ENCODE data around the gene RAF1. TPM values are rescaled to one million over a fixed set of nuclear protein-coding genes. Genes with fewer than 3 reads are reported as not detected.
A peak's percentile ranks its signal among the peaks of the same experiment; 100 is the strongest.
"Not testable (repeated sequence)": the region's sequence is repeated elsewhere in the genome, so short reads cannot be mapped to it uniquely, and the experiment has no call there.

Gene RAF1
- total RNA-seq, result 216 TPM

DNA sequence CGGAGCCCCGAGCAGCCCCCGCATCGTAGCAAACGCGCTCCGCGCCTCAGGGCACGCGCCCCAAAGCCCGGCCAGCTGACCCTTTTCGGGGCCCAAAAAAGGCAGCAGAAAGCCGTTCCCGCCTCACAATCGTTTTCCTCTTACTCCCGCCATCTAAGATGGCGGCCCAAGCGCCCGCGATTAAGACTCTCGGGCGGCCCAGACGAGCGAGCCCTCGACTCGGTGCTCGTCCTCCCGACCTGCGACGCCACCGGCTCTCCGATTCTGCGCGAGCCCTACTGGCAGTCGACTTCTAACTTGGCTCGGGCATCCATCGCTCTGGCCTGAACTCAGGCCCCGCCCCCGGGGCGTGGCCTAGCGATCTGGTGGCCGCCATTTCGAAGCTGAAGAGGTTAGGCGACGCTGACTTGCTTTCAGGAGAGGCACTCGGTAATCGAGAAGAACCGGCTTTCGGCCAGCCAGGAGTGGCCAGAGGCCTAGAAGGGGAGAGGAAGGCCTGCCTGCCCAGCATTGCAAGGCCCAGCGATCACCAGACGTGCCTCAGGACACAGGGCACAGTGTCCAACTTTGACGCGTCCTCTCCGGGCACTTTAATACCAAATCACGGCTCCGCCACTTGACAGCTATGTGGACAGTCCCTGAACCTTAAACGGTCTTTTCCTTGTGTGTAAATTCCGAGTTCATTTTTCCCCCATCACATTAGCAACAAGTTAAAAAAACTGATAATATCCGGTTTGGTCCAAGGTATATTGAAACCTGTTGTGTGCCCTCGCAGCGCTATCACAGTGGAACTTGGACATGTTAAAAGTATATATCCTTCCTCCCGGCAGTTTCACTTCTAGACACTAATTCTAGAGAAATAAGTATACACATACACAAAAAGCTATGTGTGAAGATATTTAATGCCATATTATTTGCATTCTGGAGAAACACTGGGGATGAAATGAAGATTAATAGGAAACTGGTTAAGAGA is at the start of gene RAF1:
Gene RAF1, minus strand, starts transcription at position 182 of the 973 bp plus-strand sequence. CDS start 45,396 bp downstream, outside the sequence.
- DNase-seq, result peak; percentile 98

DNA sequence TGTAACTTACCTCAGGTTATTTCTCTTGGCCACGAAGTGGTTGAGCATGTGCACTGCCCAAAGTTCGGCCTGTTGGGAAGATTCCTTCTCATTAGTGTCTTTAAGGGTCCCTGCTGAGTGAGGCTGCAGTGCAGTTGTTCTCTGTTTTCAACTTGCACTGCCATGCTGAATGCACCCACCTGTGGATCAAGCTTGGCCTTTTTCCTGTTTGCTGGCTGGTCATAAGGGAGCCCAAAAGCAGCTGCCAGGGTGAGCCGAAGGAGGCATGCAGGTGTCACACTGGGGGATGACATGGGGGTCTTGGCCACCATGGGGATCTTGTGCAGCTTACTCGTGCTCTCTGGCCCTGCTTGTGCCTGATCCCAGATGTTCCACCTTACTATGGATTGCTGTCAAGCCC is 46.1 kb upstream of the RAF1 start:
- no peak for DNase-seq

DNA sequence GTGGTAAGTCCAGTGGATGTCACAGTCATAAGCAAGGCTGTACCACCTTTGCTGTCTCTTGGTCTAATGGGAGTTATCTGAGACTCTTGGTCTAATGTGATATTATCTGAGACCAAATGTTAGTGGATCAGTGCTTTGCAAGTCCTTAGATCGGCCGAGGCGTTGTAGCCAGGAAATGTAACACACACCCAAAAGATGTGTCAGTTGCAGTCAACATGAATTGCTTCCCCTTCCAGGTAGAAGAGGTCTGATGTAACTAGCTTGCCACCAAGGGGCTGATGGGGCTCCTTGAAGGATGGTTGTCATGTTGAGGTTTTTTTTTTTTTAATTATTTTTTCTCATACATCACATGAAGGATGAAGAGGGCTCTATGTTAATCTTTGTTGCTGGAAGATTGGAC is 45.4 kb upstream of the RAF1 start:
- DNase-seq, result no peak

DNA sequence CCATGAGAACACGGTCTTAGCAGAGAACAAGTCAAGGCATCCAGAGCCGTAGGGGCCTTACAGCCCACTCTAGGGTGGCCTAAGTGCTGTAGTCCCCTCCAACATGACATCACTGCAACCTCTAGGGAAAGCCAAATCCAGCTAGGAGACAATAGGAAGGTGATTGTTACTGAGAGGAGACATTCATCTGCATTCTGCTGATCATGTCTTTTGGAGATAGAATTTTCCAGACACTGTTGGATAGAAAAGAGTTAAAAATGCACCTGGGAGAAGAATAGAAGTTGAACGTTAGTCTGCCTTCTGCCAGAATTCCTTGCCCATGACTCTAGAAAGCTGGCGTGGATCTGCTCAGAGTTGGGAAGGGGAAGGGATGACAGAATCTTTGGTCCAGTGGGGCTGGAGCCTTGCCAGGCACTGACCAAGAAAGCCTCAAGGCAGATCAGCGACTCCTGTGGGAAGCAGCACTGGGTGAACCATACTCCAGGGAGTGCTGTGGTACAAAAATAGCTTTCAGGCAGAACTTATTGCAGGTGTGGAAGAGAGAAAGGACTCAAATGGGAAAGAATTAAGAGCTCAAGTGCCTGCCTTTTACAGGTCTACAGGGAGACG is 44.8 kb upstream of the RAF1 start:
- no peak for DNase-seq

DNA sequence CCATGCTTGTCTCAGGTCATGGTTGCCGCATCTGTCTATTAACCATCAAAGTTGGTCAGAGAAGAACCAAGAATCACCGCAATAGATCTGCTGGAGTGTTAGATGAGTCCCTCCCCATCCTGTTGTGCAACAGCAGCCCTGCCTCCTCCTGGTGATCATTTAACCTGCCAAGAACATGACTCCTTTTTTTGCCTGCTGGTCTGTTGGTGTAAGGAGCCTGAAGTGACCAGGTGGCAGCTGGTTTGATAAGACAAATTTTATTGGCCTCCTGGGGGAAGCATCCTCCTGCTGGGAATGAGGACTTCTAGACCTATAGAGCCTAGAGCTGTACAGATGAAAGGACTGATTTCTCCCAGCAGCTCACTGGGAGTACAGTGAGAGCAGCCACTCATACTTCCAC is 43.5 kb upstream of the RAF1 start:
- no peak for DNase-seq

DNA sequence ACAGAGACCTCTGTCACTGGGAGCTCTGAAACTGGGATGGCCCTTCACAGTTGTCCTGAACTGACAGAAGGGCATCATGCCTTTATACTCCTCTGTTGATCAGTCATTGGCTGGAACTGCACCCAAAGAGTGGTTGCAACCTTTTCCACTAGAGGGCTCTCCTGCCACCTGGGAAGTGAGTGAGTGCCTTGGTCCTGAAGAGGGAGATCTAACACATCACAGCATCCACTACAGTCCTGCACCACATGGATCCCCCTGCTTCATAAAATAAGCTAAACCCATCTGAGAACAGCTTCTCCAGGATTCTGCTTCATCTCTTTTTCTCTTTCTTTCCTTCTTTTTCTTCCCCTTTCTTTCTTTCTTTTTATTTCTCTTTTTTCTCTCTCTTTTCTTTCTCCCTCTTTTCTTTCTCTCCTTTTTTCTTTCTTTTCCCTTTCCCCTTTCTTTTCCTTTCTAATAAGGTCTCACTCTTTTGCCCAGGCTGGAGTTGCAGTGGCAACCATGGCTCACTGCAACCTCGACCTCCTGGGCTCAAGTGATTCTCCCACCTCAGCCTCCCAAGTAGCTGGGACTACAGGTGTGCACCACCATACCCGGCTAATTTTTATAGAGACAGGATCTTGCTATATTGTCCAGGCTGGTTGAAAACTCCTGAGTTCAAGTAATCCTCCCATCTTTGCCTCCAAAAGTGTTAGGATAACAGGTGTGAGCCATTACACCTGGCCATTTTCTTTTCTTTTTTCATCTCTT is 42.8 kb upstream of the RAF1 start:
- no peak for DNase-seq

DNA sequence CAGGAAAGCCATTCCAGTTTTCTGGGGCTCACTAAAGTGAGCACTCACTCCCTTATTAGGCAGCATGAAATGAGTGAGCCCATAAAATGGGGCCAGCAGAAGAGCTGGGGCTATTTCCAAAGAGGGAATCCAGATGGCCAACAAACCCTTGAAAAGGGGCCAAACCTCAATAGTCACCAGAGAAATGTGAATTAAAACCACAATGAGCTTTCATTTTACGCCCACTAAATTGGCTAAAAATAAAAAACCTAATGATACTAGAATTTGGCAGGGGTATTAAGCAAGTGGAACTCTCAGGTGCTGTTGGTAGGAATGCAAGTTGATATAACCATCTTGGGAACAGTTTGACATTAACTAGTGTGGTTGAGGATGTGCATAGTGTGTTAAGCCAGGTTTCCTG is 42.1 kb upstream of the RAF1 start:
- no peak for DNase-seq

DNA sequence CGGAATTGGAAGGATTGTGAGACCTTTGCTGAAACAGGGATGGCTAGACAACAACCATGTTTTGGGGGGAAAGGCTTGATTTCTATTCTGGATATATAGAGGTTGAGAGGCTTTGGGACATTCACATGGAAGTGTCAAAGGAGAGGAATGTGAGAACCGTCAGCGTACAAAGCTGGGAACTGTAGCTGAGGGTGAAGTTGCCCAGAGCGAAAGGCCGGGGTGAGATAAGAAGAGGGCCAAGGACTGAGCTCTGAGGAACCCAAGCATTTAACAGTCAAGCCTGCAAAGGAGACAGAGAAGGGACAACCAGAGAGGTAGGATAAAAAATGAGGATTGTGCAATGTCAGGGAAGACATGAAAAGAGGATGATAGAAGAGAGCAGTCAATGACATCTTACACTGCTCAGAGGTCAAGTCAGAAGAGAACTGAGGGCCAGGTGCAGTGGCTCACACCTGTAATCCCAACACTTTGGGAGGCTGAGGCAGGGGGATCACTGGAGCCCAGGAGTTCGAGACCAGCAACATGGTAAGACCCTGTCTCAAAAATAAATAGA is 41.5 kb upstream of the RAF1 start:
- no peak for DNase-seq

DNA sequence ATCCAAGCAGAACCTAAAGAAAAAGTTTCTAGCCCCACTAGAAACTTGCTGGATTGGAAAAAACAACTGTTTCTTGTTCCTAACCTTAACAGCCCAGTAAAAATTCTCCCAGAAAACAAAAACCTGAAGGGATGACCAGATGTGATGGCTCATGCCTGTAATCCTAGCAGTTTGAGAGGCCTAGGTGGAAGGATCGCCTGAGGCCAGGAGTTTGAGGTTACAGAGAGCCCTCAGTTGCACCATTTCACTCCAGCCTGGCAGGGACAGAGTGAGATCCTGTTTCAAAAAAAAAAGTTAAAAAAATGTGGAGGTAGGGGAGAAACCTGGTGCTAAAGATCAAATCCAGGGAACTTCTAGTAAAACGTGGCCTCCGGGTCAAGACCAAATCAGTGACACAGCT is 38.6 kb upstream of the RAF1 start:
- no peak for DNase-seq

DNA sequence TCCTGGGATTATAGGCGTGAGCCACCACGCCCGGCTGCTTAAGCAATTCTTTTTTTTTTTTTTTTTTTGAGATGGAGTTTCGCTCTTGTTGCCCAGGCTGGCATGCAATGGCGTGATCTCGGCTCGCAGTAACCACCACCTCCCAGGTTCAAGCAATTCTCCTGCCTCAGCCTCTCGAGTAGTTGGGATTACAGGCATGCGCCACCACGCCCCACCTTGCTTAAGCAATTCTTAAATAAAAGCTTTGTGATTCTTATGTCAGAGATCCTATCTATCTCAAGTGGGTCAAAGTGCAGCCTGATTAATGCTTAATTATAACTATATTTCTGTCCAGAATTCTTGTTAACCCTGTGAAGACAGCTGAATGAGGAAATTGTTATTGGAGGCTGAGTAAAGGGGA is 37.7 kb upstream of the RAF1 start:
- not testable (repeated sequence) for DNase-seq

DNA sequence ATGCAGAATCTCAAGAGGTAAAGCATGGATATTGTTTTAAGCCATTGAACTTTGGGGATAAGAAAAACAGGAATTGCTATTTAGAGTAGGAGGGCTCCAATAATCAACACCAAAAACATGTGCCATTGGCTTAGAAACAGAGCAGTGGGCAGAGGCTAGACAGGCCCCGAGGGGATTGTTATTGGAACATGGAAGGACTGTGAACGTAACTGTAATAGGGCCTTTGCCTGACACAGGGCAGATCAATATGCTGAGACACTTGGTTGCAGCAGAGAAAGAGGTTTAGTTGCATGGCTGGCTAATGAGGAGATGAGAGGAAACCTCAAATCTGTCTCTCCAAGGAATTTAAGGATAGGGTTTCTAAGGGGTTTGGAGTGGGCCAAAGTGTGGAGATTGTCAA is 36.9 kb upstream of the RAF1 start:
- DNase-seq, result no peak

DNA sequence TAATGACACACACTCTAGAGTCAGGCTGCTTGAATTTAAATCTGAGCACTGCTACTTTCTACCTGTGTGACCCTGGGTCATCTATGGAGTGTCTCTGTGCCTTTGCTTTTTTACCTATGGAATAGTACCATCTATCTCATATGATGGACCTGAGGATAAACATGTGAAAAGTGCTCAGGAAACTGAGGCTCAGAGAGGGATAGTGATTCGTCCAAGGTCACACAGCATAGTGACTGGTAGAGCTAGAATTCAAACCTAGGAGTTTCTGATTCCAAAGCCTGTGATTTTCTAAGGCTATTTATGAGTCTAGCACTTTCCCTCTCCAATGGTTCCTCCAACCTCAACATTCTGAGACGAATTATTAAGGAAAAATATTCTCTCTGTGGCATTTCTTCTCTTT is 32.0 kb upstream of the RAF1 start:
- no peak for DNase-seq

DNA sequence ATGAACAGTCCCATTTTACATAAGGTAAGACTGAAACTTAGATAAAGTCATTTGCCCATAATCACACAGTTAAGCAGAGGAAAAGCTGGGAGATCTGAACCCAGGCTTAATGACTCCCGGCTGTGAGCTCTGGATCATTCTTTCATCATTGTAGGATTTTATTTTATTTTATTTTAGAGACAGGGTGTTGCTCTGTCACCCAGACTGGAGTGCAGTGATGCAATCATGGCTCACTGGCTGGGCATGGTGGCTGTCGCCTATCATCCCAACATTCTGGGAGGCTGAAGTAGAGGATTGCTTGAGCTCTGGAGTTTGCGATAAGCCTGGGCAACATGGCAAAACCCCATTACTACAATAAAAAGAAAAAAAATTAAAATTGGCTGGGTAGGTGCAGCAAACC is 31.2 kb upstream of the RAF1 start:
- no peak for DNase-seq

DNA sequence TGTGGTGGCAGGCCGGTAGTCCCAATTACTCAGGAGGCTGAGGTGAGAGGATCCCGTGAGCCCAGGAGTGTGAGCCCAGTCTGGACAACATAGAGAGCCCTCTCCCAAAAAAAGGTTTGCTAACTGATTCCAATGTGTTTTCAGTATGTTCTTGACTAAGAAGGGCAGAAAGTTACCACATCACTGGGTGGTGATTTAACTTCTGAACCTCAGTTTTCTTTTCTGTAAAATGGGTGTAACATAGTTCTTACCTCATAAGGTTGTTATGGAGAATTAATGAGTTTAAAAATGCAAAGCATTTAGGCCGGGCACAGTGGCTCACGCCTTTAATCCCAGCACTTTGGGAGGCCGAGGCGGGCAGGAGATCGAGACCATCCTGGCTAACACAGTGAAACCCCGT is 28.5 kb upstream of the RAF1 start:
- no peak for DNase-seq

DNA sequence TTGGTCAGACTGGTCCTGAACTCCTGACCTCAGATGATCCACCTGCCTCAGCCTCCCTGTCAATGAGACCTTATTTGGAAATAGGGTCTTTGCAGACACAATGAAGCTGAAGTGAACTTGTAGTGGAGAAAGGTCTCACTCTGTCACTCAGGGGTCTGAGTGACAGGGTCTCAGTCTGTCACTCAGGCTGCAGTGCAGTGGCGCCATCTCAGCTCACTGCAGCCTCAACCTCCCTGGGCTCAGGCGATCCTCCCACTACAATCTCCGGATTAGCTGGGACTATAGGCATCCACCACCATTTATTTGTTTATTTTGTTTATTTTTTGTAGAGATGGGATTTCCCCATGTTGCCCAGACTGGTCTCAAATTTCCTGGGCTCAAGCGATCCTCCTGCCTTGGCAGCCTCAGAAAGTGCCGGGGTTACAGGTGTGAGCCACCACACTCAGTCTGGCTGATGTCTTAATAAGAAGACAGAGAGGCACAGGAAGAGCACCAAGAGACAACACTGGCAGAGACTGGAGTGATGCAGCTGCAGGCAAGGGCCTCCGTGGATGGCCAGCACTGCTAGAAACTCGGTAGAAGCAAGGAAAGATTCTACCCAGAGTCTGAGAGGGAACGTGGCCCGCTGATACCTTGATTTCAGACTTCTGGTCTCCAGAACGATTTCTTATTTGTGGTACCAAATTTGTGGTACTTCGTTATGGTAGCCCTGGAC is 26.2 kb upstream of the RAF1 start:
- no peak for DNase-seq

DNA sequence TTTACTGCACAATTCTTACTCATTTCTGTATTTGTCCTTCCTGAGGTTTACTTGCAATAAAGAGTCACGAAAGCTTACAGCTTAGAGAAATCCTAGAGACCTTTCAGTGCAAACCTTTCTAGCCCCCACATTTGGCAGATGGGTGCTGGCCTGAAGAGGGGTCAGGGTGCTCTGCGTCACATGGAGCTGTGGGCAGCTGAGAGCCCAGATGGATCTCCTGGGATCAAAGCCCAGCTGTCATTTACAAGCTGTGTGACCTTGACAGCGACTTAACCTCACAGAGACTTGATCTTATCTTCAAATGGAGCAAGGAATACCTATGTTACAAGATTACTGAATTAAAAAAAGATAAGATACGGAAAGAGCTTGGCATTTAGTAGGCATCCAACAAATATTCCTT is 24.0 kb upstream of the RAF1 start:
- no peak for DNase-seq

DNA sequence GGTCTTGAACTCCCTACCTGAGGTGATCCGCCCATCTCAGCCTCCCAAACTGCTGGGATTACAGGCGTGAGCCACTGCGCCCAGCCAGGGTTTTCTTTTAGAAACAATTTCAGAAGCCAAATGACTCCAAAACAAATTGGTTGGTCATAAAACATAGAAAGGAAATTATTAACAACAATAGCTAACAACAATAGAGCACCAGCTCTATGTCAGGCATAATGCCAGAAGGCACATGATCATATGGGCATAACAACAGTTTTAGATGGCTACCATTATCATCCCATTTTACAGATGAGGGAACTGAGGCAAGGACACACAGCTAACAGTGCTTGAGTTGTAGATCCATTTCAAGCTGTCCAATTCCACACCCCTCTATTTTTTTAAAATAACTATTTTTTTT is 22.2 kb upstream of the RAF1 start:
- no peak for DNase-seq

DNA sequence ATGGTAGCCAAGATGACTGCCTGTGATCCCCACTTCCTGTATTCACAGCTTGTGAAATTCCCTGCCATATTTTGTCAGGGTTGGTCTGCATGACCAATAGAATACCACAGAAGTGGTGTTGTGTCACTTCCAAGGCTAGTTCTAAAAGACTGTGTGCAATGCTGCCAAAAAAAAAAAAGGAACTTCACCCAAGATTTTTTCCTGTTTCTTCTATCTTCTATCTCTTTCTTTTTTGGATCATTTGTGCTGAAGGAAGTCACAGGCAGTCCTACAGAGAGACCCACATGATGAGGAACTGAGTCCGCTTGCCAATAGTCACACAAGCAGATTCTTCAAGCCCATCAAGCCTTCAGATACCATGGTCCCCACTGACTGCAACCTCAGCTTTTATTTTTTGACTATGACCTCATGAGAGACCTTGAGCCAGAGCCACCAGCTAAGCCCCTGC is 18.1 kb upstream of the RAF1 start:
- no peak for DNase-seq

DNA sequence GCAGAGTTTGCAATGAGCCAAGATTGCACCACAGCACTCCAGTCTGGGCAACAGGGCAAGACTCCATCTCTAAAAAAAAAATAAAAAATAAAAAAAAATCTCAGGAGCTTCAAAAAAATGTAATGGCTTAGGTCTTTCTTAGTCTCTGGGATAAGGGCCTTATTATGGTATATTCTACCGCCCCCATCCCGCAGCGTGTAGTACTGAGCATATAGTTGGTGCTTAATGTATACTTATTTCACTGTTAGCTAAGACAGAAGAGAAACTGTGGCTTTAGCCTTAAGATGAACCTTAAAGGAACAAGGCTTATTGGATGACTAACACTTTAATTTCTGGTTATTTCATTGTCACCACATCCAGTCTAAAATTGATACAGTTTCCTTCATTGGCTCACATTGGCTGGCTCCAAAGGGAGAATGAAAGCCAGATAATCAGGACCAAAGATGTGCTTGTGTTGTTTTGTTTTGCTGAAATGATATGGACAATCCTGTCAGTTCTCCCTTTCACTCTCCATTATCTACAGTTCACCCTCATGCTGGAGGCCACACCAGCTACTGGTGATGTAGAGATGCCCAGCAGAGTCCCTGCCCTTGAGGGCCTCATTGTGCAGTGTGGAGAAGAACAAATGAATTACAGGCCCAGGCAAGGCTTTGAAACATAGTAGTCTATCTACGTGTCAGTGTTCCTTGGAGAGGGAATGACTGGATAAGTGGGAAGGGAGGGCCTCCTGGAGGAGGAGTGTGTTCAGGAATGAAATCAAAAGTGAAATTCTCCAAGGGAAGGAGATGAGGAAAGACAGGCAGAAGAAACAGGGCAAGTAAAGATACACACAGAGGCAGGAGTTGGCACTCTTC is 17.4 kb upstream of the RAF1 start:
- no peak for DNase-seq

DNA sequence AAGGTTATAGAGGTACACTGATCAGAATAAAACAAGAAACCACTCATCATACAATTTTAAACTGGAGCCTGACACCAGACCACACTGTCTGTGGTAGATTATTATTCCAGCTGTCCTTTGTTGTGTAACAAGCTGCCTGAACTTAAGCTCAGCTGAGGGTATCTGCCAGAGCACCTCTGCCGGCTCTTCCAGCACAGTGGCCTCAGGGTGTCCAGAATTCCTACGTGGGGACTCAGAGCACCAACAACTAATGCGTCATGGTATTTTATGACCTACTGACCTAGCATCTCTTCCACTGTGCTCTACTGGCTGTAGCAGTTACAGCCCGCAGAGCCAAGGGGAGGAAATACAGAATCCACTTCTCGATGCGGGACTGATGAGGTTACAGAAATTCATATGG is 15.6 kb upstream of the RAF1 start:
- DNase-seq, result no peak

DNA sequence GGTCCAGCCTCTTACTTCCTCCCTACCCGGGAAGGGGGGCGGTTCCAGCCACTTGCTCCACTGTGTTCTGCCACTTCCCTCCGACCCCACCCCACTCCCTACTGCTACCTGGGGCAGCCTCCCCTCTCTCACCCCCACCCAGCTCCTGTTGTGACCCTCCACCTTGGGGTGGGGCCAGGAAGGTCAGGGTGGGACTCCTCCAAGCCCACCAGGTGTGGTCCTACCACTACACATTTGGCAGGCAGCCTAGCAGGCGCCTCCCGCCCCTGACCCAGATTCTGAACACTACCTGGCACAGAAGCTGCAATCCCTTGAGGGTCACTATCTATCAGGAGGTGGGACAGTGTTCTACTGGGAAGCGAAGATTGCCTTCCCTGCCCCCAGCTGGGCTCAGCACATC is 13.7 kb upstream of the RAF1 start:
- no peak for DNase-seq

Measured in occipital lobe (tissue), 2 donors.